Loucy (cell line): Measurements from ENCODE around the gene TMEM114.

ENCODE experiments used
- EZH2phosphoT487 ChIP-seq: fragments of 200-600 bp; IDR thresholded peaks from 2 replicates; pipeline ENCODE4 v1.6.1; 2018; ENCODE audit warnings: antibody characterized with exemption, mild to moderate bottlenecking, moderate library complexity, borderline replicate concordance
- TF ChIP-seq, protein P1 (sequence below): fragments of 200-600 bp; sonication (generic); conservative IDR thresholded peaks from 2 replicates; pipeline ENCODE4 v1.5.1; 2014; ENCODE audit warnings: mild to moderate bottlenecking, antibody characterized with exemption, low read length

DNA sequence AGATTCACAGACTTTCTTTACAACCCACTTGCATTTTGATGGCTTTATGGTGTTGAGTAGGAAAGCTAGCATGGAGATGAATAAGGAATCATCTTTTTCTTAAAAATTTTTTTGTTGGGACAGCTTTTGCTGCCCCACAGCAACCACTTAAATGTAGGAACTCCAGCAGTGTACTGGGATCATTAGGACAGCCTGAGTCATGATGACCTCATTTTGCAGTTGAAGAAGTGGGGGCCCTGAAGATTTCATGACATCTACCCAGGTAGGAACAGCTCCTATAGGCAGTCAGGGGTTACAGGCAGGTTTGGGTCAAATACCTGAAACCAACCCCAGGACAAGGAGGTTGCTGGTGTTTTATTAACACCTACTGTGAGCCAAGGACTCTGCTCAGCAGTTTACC lies 33.3 kb upstream of the TMEM114 start:
- TF ChIP-seq, protein P1, sequence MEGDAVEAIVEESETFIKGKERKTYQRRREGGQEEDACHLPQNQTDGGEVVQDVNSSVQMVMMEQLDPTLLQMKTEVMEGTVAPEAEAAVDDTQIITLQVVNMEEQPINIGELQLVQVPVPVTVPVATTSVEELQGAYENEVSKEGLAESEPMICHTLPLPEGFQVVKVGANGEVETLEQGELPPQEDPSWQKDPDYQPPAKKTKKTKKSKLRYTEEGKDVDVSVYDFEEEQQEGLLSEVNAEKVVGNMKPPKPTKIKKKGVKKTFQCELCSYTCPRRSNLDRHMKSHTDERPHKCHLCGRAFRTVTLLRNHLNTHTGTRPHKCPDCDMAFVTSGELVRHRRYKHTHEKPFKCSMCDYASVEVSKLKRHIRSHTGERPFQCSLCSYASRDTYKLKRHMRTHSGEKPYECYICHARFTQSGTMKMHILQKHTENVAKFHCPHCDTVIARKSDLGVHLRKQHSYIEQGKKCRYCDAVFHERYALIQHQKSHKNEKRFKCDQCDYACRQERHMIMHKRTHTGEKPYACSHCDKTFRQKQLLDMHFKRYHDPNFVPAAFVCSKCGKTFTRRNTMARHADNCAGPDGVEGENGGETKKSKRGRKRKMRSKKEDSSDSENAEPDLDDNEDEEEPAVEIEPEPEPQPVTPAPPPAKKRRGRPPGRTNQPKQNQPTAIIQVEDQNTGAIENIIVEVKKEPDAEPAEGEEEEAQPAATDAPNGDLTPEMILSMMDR: no peak
- no peak for TF ChIP-seq EZH2phosphoT487
